ENCODE data around the gene POTEF.
"Not testable (repeated sequence)": the region's sequence is repeated elsewhere in the genome, so short reads cannot be mapped to it uniquely, and the experiment has no call there.

The POTEF gene

DNA sequence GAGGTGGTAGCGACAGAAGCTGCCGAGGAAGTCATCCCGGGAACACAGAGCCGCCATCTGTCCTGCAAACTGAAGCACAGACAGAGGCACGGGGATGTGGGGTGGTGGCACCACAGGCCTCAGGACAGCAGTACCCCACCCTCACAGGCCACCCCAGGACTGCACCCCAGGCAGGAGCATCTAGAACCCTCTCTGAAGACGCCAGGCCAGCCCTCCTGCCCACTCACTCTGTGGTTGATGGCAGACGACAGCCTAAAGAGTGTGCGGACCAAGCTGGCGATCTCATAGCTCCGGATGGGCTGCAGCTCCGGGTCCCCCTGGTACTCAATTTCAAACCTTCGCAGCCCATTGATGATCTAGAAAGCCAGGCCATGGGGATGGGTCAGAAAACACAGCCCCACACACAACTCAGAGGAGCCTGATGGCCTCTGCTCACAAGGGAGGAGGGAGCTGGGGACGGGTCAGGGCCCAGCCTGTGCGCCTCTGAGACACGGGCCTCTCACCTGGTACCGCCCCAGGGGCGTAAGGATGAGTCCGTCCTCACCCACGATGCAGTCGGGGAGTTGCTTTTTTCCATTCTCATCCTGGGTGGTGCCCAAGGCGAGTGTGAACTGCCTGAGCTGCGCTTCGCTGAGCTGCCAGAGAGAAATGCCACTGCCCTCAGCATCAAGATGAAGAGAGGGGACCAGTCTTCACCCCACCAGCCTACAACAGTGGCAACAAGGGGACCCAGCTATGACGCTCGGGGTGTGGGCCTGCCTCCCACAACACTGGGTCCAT lies 24.0 kb upstream of the POTEF start:
- DNase-seq (ENCODE audit: low spot score): no peak

- not testable (repeated sequence) for DNase-seq (ENCODE audit: low spot score)
Observed at GRCh38 chr2:130152136-130152815, 23.3 kb upstream of the POTEF start.

DNA sequence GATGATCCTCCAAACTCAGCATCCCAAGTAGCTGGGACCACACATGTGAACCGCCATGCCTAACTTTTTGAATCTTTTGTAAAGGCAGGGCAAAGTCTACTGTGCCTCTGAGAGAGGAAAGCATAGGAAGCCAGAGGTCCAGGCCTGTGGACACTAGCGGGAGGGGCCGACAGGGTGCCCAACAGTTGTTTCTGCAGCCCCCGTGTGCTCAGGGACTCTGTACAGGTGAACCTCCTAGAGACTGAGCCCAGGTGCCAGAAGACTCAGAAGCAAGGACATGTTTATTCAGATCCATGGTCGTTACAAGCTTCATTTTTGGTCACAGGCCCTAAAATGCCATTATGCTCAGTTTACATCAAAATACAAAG lies 22.1 kb upstream of the POTEF start:
- DNase-seq (ENCODE audit: low spot score): not testable (repeated sequence)

GRCh38 chr2:130150181-130151144 lies 21.4 kb upstream of the POTEF start:
- no peak for DNase-seq (ENCODE audit: low spot score)

DNA sequence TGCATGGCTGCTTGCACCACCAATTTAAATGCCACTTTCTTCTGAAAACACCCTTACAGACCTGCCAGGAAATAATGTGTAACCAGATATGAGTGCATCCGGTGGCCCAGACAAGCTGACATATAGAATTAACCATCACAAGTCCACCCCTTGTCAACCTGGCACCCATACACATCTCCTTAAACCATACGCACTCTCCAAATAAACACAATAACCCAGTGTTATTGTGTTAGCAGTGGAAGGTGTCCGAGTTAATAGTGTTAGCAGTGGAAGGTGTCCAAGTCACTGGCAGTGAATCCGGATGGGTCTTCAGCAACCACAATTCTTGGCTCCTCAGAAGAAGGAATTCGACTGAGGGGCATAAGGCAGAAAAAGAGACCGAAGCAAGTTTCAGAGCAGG lies 19.5 kb upstream of the POTEF start:
- not testable (repeated sequence) for DNase-seq (ENCODE audit: low spot score)

- not testable (repeated sequence) for DNase-seq (ENCODE audit: low spot score)
Observed at GRCh38 chr2:130145006-130145414, 16.0 kb upstream of the POTEF start, which contains the start of gene CCDC74B. Gene CCDC74B (minus strand): TSS chr2:130145112. CDS start chr2:130144996, 116 bp downstream.

DNA sequence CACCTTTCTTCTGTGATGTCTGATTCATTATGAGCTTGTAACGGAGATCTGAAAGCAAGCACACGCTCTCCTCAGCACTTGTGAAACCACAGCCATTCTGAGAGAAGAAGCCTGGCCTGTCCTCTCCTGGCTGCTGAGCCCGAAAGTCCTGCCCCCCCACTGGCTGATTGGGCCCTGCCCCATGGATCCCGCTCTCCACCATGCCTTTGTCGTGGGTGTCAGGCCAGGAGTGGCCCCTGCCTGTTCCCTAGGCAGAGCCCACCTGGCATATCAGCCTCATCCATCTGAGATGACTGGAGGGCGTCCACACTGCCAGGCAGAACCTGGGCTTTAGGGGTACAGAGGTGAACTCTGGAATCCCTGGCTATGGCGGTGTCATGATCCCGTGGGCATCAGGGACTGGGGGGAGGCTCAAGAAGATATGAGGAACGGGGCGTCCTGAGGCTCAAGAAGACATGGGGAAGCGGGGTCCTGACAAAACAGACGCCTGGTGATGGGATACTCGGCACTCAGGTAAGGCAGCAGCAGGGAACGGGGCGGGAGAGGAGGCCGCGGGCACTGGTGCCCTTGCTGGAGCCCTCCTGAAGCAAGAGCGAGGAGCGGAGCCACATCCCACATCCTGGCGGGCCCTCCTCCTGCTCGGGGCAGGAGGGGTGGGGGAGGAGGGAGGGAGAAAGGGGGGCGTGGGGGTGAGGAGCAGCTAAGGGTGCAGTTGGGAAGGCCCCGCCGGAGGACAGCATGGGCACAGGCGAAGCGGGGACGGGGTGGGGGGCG lies 14.4 kb upstream of the POTEF start:
- not testable (repeated sequence) for DNase-seq (ENCODE audit: low spot score)

DNA sequence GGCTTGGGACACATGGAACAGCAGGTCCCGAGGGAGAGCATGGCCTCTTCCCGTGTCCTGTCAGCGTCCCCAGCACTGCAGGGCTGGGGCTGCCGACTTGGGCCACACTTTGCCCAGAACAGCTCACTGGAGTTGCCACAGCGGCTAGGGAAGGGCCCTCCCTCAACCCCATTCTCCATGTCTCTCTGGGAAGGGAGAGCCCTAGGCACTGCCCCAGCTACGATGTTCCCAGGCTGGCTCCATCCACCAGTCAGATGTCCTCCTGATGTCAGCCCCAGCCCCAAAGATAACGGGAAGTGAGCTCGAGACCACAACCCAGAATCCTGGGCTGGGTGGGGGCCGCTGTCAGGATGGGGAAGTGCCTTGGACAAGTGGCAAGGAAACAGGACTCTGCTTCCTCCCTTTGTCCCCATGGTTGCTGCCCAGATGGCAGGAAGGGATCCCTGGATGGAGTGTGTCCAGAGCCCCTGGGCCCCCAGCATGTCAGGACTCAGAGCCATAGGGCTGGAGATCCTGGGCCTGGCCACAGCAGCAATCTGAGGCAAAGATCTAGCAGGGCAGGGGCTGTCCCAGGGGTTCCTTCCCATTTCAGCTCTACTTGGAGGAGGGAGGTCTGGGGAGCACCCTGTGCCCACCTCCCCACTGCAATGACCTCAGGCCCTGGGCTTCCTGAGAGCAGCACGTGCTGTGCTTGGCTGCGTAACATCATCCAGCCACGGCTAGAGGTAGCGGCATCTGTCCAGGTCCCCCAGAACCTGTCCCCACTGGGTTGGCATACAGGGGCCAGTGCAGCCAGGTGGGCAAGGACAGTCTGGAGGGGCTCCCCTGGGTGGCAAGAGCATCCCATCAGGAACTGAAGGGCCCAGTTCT lies 13.6 kb upstream of the POTEF start:
- DNase-seq (ENCODE audit: low spot score): not testable (repeated sequence)

GRCh38 chr2:130141645-130142370 lies 12.8 kb upstream of the POTEF start:
- not testable (repeated sequence) for DNase-seq (ENCODE audit: low spot score)

GRCh38 chr2:130141002-130141401 lies 12.0 kb upstream of the POTEF start:
- DNase-seq (ENCODE audit: low spot score): not testable (repeated sequence)

GRCh38 chr2:130140516-130140915 lies 11.5 kb upstream of the POTEF start:
- not testable (repeated sequence) for DNase-seq (ENCODE audit: low spot score)

DNA sequence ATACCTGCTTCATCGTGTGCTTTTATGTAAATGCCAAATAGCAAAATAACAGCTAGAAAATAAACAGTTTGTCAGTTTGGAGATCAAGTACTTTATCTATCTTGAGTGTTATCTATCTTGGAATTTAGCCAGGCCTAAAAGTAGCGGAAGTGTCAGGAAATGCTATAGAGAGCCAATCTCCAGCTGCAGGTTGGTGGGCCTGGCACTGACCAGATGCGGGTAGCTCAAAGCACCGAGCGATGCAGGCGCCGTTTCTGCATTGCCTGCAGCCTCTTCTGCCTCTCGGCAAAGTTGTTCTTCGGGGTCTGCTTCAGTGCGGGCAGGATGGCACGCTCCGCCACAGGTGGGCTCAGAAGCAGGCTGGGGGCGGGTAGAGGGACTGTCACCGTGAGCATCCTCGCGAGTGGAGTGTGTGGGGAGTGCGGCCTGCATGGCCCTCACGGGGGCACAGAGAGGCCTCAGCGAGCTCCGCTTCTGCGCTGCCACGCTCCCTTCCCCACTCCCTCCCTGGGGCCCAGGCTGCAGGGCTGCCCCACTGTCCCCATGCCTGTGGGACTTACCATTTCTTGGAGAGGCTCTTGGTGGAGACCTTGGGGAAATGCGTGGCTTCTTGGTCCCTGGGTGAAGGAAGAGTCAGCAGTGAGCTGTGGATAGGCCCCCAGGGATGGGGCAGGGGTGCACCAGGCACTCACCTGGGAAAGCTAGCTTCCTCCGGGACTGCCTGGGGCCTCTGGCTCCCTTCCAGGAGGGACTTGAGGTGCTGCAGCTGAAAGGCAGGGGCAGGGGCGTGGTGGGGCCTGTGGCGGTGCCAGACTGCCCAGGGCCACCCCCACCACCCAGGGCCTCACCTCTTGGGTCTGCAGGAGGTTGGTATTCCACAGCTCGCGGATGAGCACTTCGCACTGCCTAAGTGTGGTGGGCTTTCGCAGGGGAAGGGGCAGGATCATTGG lies 10.6 kb upstream of the POTEF start:
- not testable (repeated sequence) for DNase-seq (ENCODE audit: low spot score)

DNA sequence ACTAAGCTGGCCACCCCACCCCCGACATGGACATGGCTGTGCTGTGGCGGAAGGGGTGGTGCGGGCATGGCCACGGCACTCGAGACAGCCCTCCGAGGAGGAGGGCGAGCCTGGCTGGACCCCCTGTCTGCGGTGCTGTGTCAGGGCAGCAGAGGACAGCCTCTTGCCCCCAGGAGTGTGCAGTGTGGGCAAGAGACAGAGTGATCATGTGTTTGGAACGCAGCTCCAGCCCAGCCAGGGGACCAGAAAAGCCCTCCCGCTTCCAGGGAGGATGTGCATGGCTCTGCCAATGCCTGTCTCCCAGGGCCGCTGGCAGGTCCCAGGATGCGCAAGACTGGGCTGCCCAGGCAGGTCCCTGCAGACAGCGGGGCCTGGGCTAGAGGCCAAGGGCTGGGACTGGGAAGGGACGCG lies 9.8 kb upstream of the POTEF start:
- DNase-seq (ENCODE audit: low spot score): not testable (repeated sequence)

DNA sequence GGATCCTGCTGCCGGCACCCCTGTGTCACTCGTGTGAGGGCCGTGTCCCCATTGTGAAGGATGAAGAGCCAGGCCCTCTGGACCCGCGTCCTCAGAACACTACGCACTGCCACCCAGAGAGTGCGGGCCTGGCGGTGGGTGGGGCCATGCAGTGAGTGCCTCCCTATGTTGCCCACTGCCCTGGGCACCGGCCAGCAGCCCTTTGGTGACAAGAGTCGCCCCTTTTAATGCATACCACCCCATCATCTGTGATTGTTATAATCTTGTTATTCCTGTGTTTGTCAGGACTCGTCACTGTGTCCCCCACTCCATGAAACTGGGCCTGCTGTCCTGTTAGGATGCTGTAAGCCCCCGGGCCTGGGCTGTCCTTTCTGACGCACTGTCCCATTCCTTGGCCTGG lies 9.3 kb upstream of the POTEF start:
- not testable (repeated sequence) for DNase-seq (ENCODE audit: low spot score)

GRCh38 chr2:130137118-130137517 lies 8.1 kb upstream of the POTEF start:
- DNase-seq (ENCODE audit: low spot score): not testable (repeated sequence)

- not testable (repeated sequence) for DNase-seq (ENCODE audit: low spot score)
Observed at GRCh38 chr2:130136546-130136945, 7.5 kb upstream of the POTEF start.

- no peak for DNase-seq (ENCODE audit: low spot score)
Observed at GRCh38 chr2:130135692-130136541, 6.9 kb upstream of the POTEF start.
